H1 (cell line): Measurements from ENCODE around the gene GPX5. TPM values are rescaled to one million over a fixed set of nuclear protein-coding genes. Genes with fewer than 3 reads are reported as not detected.
A peak's percentile ranks its signal among the peaks of the same experiment; 100 is the strongest.

Experiments used
- ATF3 ChIP-seq: IDR thresholded peaks from 2 replicates; pipeline ENCODE4 v1.6.1; 2011; ENCODE audit warnings: low read depth, mild to moderate bottlenecking, low read length; ENCODE audit not compliant: insufficient read depth
- BACH1 ChIP-seq: IDR thresholded peaks from 2 replicates; pipeline ENCODE4 v1.6.1; 2012; ENCODE audit warnings: low read length, improper control_type of control experiment
- BRCA1 ChIP-seq: IDR thresholded peaks from 2 replicates; pipeline ENCODE4 v1.6.1; 2012; ENCODE audit warnings: low read depth, low read length, improper control_type of control experiment
- EZH2 ChIP-seq: fragments of 200-600 bp; sonication (generic); IDR thresholded peaks from 2 replicates; pipeline ENCODE4 v1.7.1; 2012; ENCODE audit warnings: low read depth, mild to moderate bottlenecking, moderate library complexity, low read length, inconsistent platforms; ENCODE audit not compliant: severe bottlenecking
- JUN ChIP-seq: IDR thresholded peaks from 2 replicates; pipeline ENCODE4 v1.6.1; 2011; ENCODE audit warnings: low read depth, mild to moderate bottlenecking, improper control_type of control experiment, low read length
- JUND ChIP-seq: IDR thresholded peaks from 2 replicates; pipeline ENCODE4 v1.6.1; 2011; ENCODE audit warnings: mild to moderate bottlenecking, improper control_type of control experiment, low read length
- KDM4A ChIP-seq: IDR thresholded peaks from one replicate; pipeline ENCODE4 v1.7.1; 2012; ENCODE audit warnings: low read depth, mild to moderate bottlenecking, moderate library complexity, low read length, inconsistent platforms; ENCODE audit not compliant: severe bottlenecking
- MAX ChIP-seq: IDR thresholded peaks from 2 replicates; pipeline ENCODE4 v1.6.1; 2012; ENCODE audit warnings: inconsistent platforms
- NRF1 ChIP-seq: IDR thresholded peaks from 2 replicates; pipeline ENCODE4 v1.6.1; 2011; ENCODE audit warnings: mild to moderate bottlenecking, low read depth, low read length, improper control_type of control experiment
- POLR2AphosphoS5 ChIP-seq: IDR thresholded peaks from 2 replicates; pipeline ENCODE4 v1.6.1; 2011; ENCODE audit warnings: low read depth, low read length
- RFX5 ChIP-seq: IDR thresholded peaks from 2 replicates; pipeline ENCODE4 v1.6.1; 2011; ENCODE audit warnings: low read depth, low read length, improper control_type of control experiment, borderline replicate concordance
- RNF2 ChIP-seq: fragments of 200-900, 300-1000 bp; sonication (generic); IDR thresholded peaks from 2 replicates; pipeline ENCODE4 v1.7.1; 2016; ENCODE audit warnings: borderline replicate concordance, low read depth, mild to moderate bottlenecking, antibody characterized with exemption, low read length; ENCODE audit not compliant: poor library complexity, severe bottlenecking; ENCODE audit errors: missing control alignments
- SAP30 ChIP-seq: fragments of 300-600 bp; sonication (generic); IDR thresholded peaks from 2 replicates; pipeline ENCODE4 v1.7.1; 2012; ENCODE audit warnings: low read length, moderate library complexity, mild to moderate bottlenecking, inconsistent platforms; ENCODE audit not compliant: insufficient read depth, insufficient replicate concordance
- SIN3A ChIP-seq, 2 experiments: IDR thresholded peaks in 1 of 2; conservative IDR thresholded peaks in 1 of 2; 2 replicates each; pipeline ENCODE4 v1.6.1; 2011 to 2012; ENCODE audit warnings: low read length in 2 of 2, improper control_type of control experiment in 1 of 2, low read depth in 1 of 2, mild to moderate bottlenecking in 1 of 2
- SP4 ChIP-seq: IDR thresholded peaks from 2 replicates; pipeline ENCODE4 v1.6.1; 2012; ENCODE audit warnings: low read length, inconsistent platforms
- SRF ChIP-seq: IDR thresholded peaks from 2 replicates; pipeline ENCODE4 v1.6.1; 2011; ENCODE audit warnings: mild to moderate bottlenecking, low read depth, low read length, moderate library complexity
- TCF12 ChIP-seq: IDR thresholded peaks from 2 replicates; pipeline ENCODE4 v1.6.1; 2011; ENCODE audit warnings: low read depth, mild to moderate bottlenecking, low read length
- YY1 ChIP-seq: IDR thresholded peaks from 2 replicates; pipeline ENCODE4 v1.6.1; 2011; ENCODE audit warnings: low read depth, mild to moderate bottlenecking, low read length
- polyA plus RNA-seq, 7 experiments: library from polyadenylated mRNA; depleted of rRNA in 3 of 7; stranded (reverse) in 5 of 7; unstranded in 2 of 7; fragments of >200 nt in 5 of 7; fragments of 200-250 nt in 2 of 7; gene quantifications; 1 replicate in 5 of 7; 2 replicates in 1 of 7; 4 replicates in 1 of 7; pipeline versions ENCODE4 v1.2.1 to v1.2.3, GENCODE V29; 2011 to 2013; ENCODE audit warnings: missing spikeins in 2 of 7, mixed read lengths in 2 of 7
- total RNA-seq: library from RNA; stranded (reverse); fragmentation: NEBNext Ultra II Directional; extraction: Animal tissue kit (Norgen Biotek cat#: 25700); gene quantifications from 2 replicates; pipeline ENCODE4 v1.2.1, GENCODE V29; 2021

GPX5 gene
- total and polyA plus RNA-seq, 2 of the 8 experiments (the other 6 are each of a cell fraction or from before 2014, with no cell fraction given) = 0.08 TPM; not detected in 1

GRCh38 chr6:28537509-28538140 lies 11.9 kb downstream of the GPX5 start (continued):
- no peak for TF ChIP-seq JUN
- no peak for TF ChIP-seq SRF
- TF ChIP-seq BRCA1 = no peak; the same call in 1 of the 2 replicates
- TF ChIP-seq BACH1 = peak; percentile 60; the same call in 1 of the 2 replicates
- TF ChIP-seq SAP30 = no peak
- TF ChIP-seq KDM4A = no peak
- no peak for TF ChIP-seq ATF3
- TF ChIP-seq JUND = no peak
- TF ChIP-seq SP4 = no peak
- no peak for TF ChIP-seq MAX
- TF ChIP-seq TCF12 = 0 out of 2 replicates have a peak, but pooled peaks have one; percentile 40
- no peak for TF ChIP-seq RNF2
- TF ChIP-seq EZH2 = no peak
- TF ChIP-seq RFX5 = no peak
- no peak for TF ChIP-seq POLR2AphosphoS5
- no peak for TF ChIP-seq YY1
- no peak; a peak in 1 of 4 replicates for TF ChIP-seq SIN3A (conservative IDR thresholded peaks at IDR 0.05 in 1 of 2, IDR thresholded peaks at IDR 0.05 in 1 of 2; ENCODE audit: low read depth in 1 of 2, low read length in 2 of 2)
- peak; percentile 8; the same call in 1 of the 2 replicates for TF ChIP-seq NRF1
